Measurements from ENCODE around the gene CCDC6. TPM values are rescaled to one million over a fixed set of nuclear protein-coding genes. Genes with fewer than 3 reads are reported as not detected.

Gene CCDC6
- total RNA-seq (2021; ENCODE audit: unreplicated experiment) (54.9 TPM), Bru-seq, nascent RNA (percentile 82 among the genes with signal in this experiment), BruChase-seq, experiment 1, labeled RNA remaining after a 6-hour chase (percentile 88 among the genes with signal in this experiment), BruChase-seq, experiment 2, labeled RNA remaining after a 2-hour chase (percentile 78 among the genes with signal in this experiment)
- 15.2 and 17.3 TPM in 2 replicates for polyA plus RNA-seq (2012)
- long read RNA-seq, full-length matches to known transcripts, result 29 of 71 reads
- long read RNA-seq, partial matches to known transcripts, result 12 of 71 reads
- long read RNA-seq, other reads (novel, unspliced or antisense), result 30 of 71 reads

DNA sequence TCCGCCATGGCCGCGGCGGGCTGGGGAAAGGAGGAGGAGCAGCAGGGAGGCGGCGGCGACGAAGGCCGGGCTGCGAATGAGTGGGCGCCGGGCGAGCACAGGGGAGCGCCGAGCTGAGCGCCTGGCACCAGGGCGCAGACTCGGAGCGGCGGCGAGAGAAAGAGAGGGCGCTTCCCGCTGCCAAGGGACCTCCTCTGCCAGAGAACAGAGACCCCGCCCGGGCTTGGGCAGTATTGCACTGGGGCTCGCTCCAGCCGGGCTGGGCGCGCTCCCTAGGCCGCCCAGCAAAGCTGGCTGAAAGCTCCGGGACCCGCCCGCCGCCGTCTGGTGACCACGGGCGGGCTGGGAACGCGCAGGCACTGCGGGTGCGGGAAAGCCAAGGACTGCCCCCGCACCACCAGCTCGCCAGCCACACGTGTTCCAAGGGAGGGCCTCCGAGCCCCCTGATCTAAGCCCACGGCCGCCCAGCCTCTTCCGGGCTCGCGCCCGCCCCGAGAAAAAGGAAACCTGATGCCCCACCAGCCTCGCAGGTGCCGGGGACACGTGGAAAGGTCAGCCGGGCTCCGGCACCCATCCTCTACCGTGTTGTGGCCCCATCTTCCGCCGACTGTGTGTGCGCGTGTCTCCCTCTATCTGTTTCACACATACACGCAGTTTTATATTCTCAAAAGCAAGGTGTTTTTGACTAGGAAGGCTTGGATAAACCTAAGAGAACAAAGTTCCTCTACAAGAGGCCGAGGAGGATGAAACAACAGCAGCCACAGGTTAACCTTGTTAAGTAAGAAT, at the start of gene CCDC6:
Gene CCDC6, minus strand, starts transcription at position 140 of the 786 bp plus-strand sequence. Its CDS starts 132 bp downstream, at position 8.
- no peaks in the 10 kb centered on the region for H3K36me3 ChIP-seq (ENCODE audit: control insufficient read depth in 1 of 2, insufficient read depth in 2 of 2, low read length in 2 of 2)
- H4K20me1 ChIP-seq (ENCODE audit: insufficient read depth), result peaks cover 5% of the 10 kb centered on the region; the same call in 1 of the 2 replicates
- no TSS peak for BruUV-seq (replicated peaks)
- peak within 1 kb of the TSS; percentile 66 for H3K27ac ChIP-seq (ENCODE audit: low read depth, low read length)
- RAD21 ChIA-PET (ENCODE audit: low non-redundant PET in 1 of 2, low total read pairs in 2 of 2, uncharacterized antibody in 2 of 2, unreplicated experiment in 2 of 2), result no interaction called here
- H3K27me3 ChIP-seq (ENCODE audit: insufficient read depth, low read length), result no peaks in the 10 kb centered on the region
- H3K9me3 ChIP-seq (ENCODE audit: control insufficient read depth in 1 of 2, insufficient read depth in 1 of 2, low read depth in 1 of 2, low read length in 2 of 2), result no peaks in the 10 kb centered on the region
- CTCF ChIA-PET, result interaction anchor here (0.6 to 1.6 kb wide), 9 partner anchors 10 to 129 kb away, joined by 3 to 7 read pairs (median 3); no protein-coding TSS in a partner anchor
- intact Hi-C loops (cut with micrococcal nuclease), result loop anchor here (5.0 kb wide), 1 partner anchor 61 kb away; no protein-coding TSS in a partner anchor
- H3K4me3 ChIP-seq (replicated peaks in 1 of 2; ENCODE audit: low read depth in 1 of 2, low read length in 2 of 2), result peak within 1 kb of the TSS; percentile 93 to 95
- H3K9ac ChIP-seq (ENCODE audit: low read length), result peak within 1 kb of the TSS; percentile 91
- peak within 1 kb of the TSS; percentile 84 for H3K4me2 ChIP-seq (ENCODE audit: low read length)
- DNase-seq (ENCODE audit: low read depth, low spot score) (peak; percentile 78), ATAC-seq (peak; percentile 87)
- no peaks in the 10 kb centered on the region for H3K9me2 ChIP-seq (ENCODE audit: insufficient read depth)
- peak within 1 kb of the TSS; percentile 9 for H2AFZ ChIP-seq (ENCODE audit: low read depth, low read length, poor library complexity, severe bottlenecking)
- POLR2A ChIA-PET, result interaction anchor here (0.6 to 1.8 kb wide), 4 partner anchors 10 to 76 kb away, joined by 3 read pairs; no protein-coding TSS in a partner anchor
- peaks cover 46% of the 10 kb centered on the region for H3K79me2 ChIP-seq (ENCODE audit: insufficient read depth, low read length)
- peaks cover 18 to 37% of the 10 kb centered on the region in 2 experiments for H3K4me1 ChIP-seq (ENCODE audit: control insufficient read depth in 1 of 2, insufficient read depth in 2 of 2, low read length in 2 of 2)
- TF ChIP-seq SIN3A (IDR thresholded peaks at IDR 0.05; ENCODE audit: low read depth) (peak; percentile 90), EZH2 (IDR thresholded peaks at IDR 0.05) (no peak), SP1 (IDR thresholded peaks at IDR 0.05; ENCODE audit: low read depth) (peak; percentile 63), ELF1 (IDR thresholded peaks at IDR 0.05; ENCODE audit: borderline replicate concordance, low read depth) (peak; percentile 62), ZNF274 (IDR thresholded peaks at IDR 0.05; ENCODE audit: low read depth, low read length) (no peak), JUND (IDR thresholded peaks at IDR 0.05) (no peak), EGR1 (IDR thresholded peaks at IDR 0.05; ENCODE audit: low read depth) (peak; percentile 77), SRF (IDR thresholded peaks at IDR 0.05; ENCODE audit: low read depth) (no peak), POLR2A (IDR thresholded peaks at IDR 0.05; ENCODE audit: borderline replicate concordance, extremely low read depth, insufficient read depth, insufficient read length) (peak; percentile 47), TCF7L2 (IDR thresholded peaks at IDR 0.05; ENCODE audit: borderline replicate concordance, extremely low read depth, insufficient read depth, insufficient read length) (peak; percentile 53), RAD21 (IDR thresholded peaks at IDR 0.05; ENCODE audit: low read depth) (peak; percentile 46), FOSL1 (IDR thresholded peaks at IDR 0.05; ENCODE audit: low read depth) (peak; percentile 39; the same call in 1 of the 2 replicates), CBX3 (IDR thresholded peaks at IDR 0.05; ENCODE audit: low read depth) (peak; percentile 69), POLR2AphosphoS5 (IDR thresholded peaks at IDR 0.05; ENCODE audit: low read depth, low read length) (peak; percentile 86), CEBPB (IDR thresholded peaks at IDR 0.05; ENCODE audit: low read depth) (no peak; the same call in 1 of the 2 replicates), EZH2phosphoT487 (IDR thresholded peaks at IDR 0.05; ENCODE audit: borderline replicate concordance) (no peak)
- TF ChIP-seq, protein P1, sequence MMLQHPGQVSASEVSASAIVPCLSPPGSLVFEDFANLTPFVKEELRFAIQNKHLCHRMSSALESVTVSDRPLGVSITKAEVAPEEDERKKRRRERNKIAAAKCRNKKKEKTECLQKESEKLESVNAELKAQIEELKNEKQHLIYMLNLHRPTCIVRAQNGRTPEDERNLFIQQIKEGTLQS (IDR thresholded peaks at IDR 0.05), result no peak
- TF ChIP-seq, protein P2, sequence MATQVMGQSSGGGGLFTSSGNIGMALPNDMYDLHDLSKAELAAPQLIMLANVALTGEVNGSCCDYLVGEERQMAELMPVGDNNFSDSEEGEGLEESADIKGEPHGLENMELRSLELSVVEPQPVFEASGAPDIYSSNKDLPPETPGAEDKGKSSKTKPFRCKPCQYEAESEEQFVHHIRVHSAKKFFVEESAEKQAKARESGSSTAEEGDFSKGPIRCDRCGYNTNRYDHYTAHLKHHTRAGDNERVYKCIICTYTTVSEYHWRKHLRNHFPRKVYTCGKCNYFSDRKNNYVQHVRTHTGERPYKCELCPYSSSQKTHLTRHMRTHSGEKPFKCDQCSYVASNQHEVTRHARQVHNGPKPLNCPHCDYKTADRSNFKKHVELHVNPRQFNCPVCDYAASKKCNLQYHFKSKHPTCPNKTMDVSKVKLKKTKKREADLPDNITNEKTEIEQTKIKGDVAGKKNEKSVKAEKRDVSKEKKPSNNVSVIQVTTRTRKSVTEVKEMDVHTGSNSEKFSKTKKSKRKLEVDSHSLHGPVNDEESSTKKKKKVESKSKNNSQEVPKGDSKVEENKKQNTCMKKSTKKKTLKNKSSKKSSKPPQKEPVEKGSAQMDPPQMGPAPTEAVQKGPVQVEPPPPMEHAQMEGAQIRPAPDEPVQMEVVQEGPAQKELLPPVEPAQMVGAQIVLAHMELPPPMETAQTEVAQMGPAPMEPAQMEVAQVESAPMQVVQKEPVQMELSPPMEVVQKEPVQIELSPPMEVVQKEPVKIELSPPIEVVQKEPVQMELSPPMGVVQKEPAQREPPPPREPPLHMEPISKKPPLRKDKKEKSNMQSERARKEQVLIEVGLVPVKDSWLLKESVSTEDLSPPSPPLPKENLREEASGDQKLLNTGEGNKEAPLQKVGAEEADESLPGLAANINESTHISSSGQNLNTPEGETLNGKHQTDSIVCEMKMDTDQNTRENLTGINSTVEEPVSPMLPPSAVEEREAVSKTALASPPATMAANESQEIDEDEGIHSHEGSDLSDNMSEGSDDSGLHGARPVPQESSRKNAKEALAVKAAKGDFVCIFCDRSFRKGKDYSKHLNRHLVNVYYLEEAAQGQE (IDR thresholded peaks at IDR 0.05; ENCODE audit: low read depth), result no peak
- TF ChIP-seq, protein P3, sequence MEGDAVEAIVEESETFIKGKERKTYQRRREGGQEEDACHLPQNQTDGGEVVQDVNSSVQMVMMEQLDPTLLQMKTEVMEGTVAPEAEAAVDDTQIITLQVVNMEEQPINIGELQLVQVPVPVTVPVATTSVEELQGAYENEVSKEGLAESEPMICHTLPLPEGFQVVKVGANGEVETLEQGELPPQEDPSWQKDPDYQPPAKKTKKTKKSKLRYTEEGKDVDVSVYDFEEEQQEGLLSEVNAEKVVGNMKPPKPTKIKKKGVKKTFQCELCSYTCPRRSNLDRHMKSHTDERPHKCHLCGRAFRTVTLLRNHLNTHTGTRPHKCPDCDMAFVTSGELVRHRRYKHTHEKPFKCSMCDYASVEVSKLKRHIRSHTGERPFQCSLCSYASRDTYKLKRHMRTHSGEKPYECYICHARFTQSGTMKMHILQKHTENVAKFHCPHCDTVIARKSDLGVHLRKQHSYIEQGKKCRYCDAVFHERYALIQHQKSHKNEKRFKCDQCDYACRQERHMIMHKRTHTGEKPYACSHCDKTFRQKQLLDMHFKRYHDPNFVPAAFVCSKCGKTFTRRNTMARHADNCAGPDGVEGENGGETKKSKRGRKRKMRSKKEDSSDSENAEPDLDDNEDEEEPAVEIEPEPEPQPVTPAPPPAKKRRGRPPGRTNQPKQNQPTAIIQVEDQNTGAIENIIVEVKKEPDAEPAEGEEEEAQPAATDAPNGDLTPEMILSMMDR (IDR thresholded peaks at IDR 0.05 in 2 of 3, conservative IDR thresholded peaks at IDR 0.05 in 1 of 3; ENCODE audit: borderline replicate concordance in 1 of 3, insufficient read depth in 1 of 3, low read depth in 2 of 3, low read length in 2 of 3), result peak; percentile 49 to 62 (median 55); a peak in 5 of 6 replicates
